GM19463 (cell line): ENCODE data around the gene BMP7.

Experiments
- ATAC-seq: cut with Tn5 transposase; IDR thresholded peaks from one replicate; pipeline ENCODE4 v1.9.1; 2021; ENCODE audit warnings: mild to moderate bottlenecking, moderate library complexity; ENCODE audit not compliant: unreplicated experiment

Gene BMP7

DNA sequence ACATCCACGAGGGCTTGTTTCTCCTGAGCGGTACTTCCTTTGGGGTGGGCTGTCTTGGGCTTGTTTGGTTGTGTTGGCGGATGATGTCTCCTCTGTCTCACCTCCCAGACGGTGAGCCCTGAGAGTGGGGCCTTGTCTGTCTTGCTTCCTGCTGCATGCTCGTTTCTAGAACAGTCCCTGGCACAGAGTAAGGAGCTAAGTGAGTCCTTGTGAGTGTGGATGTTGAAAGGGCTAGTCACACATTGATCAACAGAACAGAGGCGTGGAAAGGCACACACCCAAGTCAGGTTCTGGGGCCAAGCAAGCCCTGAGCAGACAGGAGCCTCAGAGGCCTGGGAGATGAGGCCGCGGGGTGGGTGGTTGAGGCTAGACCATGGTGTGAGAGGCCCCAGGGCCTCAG is 111.0 kb downstream of the BMP7 start:
- ATAC-seq: no peak

DNA sequence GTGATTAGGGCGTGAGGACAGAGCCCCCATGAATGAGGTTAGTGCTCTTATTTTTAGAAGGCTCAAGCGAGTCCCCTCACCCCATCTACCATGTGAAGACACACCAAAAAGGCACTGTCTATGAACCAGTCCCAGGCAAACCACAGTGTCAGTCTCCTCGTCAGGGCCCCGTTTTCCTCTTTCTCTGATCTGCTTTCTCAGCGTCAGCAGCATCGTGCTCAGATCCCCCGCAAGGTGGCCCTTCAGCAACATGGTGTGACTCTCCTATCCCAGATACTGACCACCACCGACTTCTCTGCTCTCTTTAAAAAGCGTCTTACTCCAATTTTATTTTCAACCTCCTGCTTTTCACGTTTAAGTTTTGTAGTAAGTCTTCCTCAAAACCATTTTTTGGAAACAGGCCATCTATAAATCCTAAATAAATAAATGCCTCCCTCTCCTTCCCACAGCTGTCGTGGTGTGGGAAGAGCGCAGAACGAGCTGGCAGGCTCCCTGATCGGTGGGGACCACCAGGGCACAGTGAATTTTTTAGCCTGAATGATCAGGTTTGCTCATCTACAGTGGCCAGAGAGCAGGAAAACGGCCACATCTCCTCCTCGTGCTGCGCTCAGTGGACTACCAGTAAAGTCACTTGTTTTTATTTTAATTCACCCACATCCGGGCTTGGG is 113.1 kb downstream of the BMP7 start:
- no peak for ATAC-seq

DNA sequence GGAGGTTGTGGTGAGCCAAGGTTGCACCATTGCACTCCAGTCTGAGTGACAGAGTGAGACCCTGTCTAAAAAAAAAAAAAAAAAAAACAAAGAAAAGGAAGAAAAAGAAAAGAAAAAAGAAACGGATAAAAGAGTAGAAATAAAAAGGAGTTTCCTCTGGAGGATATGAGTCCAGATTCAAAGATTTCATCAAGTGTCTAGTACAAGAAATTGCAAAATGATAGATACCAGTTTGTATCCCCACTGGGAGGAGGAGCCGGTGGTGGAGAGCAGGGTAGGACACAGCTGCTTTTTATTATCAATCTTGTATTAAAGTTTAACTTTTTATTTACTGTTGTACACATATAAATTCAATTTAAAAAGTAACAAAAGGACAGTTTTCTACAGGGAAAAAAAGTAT is 113.9 kb downstream of the BMP7 start:
- no peak for ATAC-seq

DNA sequence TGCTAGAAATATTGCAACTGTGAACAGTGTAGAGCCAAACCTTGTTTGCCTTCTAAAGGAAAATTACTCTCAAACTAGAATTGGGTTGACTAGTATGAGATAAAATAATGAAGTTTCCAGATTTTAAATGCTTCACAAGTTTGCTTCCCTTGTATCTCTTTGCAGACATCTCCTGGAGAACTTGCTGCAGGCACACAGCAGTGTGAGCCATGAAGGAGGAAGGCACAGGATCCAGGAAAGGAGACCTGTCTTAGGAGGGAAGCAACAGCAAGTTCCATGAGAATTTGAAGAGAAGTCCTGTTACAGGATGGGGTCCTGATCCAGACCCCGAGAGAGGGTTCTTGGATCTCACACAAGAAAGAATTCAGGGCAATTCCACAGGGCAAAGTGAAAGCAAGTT is 115.9 kb downstream of the BMP7 start:
- ATAC-seq: no peak

DNA sequence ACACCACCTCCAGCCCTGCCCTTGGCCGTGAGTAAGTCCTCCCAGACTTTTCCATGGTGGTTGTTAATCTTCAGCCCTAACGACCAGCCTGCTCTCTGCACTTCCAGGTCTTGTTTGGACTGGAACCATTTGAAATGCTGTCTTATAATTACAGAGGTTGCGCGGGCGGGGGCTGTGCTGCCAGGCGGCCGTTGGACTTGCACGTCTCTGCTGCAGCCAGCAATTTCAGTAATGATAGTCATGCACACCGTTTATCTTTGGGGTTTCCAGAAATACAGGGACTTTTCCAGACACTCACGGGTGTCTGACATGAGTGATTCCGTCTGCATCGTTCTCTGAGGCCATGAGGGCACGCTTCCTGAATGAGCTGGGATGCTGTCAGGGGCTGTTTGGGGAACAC is 118.2 kb downstream of the BMP7 start:
- no peak for ATAC-seq

DNA sequence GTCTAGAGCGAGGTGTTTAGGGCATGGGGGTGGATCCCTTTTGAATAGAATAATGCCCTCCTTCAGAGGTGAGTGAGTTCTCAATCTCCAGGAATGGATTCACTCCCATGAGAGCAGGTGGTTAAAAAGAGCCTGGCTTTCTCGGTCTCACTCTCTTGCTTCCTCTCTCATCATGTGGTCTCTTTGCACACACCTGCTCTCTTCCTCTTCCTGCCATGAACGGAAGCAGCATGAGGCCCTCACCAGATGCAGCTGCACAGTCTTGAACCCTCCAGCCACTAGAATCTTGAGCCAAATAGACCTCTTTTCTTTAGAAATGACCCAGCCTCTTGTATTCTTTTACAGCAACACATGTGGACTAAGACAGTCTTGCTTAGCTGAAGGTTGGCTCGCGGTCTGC is 119.3 kb downstream of the BMP7 start:
- no peak for ATAC-seq

DNA sequence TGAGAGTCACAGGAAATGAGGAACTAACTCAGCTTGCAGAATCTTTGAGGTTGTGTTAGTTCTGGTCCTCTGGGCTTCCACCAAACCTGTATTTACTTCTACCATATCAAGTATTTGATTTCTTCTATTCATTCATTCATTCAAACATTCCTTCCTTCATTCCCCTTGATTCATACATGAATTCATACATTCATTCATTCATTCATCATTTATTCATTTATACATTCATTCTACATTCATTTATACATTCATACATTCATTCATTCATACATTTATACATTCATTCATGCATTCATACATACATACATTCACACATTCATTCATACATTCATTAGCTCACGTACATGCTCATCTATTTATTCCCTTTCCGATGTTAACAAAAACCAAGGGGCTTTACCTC is 120.3 kb downstream of the BMP7 start:
- ATAC-seq: no peak

DNA sequence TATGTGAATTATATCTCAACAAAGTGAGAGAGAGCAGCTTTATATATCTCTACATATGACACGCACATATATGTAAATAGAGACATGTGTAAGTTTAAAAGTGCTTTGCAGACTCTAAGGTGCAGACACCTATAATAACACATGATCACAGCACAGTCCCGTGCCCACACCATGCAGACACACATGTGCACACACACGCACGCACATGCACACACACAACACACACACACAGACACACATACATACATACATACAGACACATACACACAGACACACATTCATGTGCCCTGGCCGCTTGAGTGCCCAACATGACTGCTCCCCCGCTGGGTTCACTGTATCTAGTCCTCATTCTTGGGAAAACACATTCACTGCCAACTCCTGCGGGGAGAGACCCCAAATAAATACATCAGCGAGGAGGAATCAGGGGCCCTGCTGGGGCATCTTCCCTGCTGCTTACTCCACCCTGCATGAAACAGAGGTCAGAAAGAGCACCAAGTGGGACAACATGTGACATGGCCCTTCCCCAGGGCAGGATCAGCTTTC is 121.3 kb downstream of the BMP7 start:
- no peak for ATAC-seq

DNA sequence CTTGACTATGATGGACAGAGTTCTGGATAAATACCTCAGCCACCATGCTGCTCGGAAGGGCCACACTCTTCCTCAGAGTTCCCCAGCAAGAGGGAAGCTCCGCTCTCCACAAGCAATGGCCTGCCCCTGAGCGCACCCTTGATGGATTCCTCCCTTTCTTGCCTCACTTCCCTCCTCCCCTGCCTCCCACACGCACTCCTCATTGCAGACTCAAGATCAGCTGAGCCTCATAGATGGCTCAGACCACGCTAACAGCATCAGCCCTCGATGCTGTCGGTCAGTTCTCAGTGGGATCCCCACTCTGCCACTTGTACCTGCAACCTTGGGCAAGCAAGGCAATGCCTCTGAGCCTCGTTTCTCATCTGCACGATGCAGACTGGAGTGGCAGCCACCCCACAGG is 123.3 kb downstream of the BMP7 start:
- ATAC-seq: no peak

DNA sequence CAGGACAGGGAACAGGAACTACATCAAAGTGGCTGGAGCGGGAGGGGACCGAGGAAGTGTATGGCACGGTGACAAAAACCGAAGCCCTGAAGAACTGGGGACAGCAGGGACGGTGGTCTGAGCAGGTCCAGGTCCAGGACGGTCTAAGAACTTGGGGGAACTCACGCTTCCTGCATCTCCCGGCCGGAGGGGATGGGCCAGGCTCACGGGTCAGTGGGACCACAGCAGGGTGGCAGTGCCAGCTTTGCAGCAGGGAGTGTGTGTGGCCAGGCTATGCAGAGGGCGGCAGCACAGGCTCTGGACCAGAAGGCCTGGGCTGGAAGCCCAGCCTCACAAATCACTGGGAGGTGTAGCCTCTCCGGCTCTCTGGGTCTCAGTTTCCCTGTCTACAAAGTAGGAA is 123.8 kb downstream of the BMP7 start:
- no peak for ATAC-seq

DNA sequence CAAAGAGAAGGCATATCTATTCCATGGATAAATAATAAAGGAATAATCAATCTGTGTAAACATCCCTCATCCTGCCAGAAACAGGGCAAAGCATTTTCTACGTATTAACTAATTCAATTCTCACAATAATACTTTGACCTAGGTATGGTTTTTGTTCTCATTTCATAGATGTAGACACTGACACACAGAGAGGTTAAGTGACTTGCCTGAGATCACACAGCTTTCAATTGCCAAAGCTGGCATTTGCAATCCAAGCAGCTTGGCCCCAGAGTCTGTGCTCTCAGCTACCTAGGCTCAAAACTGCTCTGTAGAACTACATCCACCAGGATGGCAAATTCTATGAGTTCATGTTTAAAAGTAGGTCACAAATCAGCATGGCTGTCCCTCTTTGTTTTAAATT is 124.9 kb downstream of the BMP7 start:
- no peak for ATAC-seq

DNA sequence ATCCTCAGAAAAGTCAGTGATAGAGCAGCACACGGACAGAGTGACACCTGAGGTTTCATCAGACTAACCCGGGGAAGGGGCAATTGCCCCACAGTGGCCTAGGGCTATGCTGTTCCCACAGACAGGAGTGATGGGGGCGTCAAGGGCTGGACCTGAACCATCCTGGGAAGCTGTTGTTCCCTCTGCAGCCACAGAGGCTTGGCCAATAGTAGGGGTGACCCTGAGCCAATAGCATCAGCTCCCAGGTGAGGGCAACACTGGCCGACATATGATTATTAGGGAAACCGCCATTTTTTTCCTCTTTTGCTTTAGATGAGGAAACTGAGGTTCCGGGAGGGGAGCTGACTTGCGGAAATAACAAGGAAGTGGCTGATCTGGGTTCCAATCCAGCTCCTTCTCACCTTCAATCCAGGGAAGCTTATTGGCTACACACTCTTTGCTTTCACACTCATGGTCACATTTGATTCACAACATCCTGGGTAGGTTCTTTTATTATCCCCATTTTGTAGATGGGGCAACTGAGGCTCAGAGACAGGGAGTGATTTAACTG is 126.0 kb downstream of the BMP7 start:
- ATAC-seq: no peak

DNA sequence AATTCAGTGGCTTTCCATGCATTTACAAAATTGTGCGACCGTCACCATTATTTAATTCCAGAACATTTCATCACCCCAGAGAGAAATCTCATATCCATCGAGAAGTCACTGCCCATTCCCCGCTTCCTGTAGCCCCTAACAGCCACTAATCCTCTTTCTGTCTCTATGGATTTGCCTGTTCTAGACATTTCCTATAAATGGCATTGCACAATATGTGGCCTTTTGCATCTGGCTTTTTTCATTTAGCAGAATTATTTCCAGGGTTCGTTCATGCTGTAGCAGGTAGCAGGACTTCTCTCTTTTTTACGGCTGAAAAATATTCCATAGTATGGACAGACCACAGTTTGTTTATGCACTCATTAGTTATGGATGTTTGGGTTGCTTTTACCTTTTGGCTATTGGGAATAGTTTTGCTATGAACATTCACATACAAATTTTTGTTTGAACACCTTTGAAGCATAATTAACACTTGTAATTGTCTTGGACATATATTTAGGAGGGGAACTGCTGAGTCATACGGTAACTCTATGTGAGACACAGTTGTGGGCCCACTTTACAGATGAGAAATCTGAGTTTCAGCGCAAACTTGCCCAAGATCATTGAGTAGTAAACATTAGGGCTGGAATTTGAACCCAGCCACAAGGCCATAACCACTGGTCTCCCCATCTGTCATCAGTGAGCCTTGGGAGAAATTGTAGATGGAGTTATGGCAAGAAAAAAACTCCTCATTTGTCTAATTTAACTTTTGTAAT is 126.9 kb downstream of the BMP7 start:
- ATAC-seq: no peak

DNA sequence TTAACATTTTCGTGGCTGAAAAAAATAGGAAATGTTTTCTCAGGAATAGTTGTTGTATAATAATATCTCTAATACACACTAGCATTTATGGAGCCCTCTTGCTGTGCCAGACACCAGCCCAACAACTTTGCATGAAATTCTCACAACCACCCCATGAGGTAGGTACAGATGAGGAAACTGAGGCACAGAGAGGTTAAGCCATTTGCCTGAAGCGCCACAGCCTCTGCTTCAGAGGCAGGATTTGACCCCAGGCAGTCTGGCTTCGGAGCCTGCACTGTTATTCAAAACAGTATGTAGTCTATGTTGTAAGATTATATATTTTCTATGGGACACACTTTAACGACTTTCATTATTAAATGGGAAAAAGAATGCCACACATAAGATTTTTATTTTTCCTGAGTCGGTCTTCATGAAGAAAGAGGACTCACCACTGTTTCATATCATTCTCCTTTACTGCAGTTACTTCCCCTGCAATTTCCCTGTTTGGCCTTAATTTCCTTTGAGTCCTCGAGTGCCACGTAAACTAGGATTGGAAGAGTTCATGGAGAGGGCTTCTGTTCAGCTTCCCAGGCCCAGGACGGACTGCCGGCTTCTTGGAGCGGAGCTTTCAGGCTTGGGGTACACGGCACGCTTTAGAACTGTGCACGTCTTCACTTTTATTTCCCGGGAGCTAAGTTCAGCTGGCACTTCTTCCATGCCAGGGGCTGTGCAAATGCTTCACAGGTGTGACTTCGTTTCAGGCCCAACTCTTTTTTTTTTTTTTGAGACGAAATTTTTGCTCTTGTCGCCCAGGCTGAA is 128.0 kb downstream of the BMP7 start:
- ATAC-seq: no peak

DNA sequence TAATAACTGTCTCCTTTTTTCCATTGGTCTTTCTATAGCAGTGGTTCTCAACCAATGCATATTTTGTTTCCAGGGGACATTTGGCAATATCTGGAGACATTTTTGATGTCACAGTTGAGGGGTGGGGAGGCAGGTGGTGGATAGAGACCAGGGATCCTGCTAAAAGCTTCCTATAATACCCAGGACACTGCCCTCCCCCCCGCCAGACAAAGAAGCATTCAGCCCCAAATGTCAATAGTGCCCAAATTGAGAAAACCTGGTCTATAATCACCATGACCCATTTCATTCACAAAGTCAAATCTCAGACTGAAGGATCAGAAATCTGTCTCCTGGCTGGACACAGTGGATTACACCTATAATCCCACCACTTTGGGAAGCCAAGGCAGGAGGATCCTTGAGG is 128.8 kb downstream of the BMP7 start:
- ATAC-seq: no peak

DNA sequence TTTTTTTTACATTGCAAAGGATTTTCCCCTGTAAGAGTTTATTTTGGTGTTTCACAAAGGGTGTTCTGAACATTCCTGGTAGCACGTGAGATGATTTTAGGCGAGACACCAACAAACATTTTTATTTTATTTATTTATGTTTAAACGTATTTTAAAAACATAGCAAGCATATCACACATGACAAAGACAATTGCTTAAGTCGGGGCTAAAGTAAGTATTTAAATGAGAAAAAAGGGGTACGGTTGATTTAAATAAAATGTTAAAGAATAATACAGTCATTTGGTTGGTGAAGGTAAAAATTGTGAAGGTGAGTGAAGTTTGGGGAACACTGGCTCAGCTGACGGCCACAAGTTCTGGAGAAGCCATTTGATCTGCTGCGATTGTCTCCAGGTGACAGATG is 129.7 kb downstream of the BMP7 start:
- ATAC-seq: no peak

DNA sequence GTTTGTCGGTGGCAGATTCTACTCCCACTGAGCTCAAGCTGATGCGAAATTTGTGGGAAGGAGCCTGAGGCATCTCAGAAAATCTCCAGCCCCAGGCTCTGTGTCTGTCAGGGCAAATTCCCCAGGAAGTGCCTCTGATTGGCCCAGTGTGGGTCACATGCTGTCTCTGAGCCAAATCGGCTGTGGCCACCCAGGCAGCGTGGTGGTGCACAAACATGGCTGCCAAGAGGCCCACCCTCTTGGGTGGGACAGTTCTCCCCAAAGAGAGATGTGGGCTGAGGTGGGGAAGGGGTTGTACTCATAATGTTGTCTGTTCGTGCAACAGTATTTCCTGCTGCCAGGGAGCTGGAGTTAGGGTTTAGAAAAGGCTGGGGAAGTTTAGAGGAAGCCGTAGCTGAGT is 130.6 kb downstream of the BMP7 start:
- no peak for ATAC-seq

DNA sequence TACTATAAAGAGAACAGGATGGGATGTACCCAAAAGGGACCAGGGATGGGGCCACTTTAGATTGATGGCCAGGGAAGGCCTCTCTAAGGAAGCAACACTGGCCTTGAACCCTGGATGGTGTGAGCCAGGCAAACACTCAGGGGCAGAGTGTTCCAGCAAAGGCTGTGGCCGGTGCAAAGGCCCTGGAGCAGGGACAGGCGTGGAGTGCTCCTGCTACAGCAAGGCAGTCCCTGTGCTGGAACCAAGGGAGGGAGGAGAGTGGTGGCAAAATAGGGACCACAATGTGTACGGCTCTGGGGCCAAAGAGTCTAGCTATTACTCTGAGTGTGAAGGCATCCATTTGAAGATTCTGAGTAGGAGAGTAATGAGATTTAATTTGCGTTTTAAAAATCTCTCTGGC is 131.6 kb downstream of the BMP7 start:
- no peak for ATAC-seq

DNA sequence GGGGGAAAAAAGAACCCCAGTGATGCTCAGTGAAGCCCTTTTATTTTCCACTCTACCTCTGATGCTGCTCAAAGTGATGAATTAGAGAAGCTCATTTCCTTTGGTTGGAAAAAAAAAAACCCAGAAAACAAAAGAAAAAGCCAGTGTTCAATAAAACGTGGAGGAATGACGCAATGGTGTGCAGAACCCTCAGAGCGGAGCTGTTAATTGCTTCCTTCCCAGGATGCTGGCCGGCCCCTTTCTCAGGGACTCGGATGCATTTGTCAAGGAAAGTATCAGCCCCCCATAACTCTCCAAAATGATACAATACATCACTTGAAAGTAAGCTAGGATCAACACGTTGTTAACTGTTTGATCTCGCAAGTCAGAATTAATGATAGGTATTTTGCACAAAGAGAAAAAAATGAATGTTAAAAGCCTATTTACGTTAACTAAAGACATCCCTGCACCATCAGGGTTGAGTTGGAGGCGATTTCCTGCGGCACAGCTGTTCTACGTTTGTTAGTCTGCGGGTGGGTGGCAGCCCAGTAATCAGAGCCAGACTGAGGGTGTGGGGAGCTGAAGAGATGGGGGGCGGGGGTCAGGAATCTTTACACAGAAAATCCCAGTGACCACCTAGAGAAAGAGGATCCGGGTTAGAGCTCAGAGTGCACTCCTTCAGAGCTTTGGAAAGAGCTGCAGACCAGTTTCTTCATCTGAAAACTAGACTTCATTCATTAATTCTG is 132.4 kb downstream of the BMP7 start:
- ATAC-seq: no peak

DNA sequence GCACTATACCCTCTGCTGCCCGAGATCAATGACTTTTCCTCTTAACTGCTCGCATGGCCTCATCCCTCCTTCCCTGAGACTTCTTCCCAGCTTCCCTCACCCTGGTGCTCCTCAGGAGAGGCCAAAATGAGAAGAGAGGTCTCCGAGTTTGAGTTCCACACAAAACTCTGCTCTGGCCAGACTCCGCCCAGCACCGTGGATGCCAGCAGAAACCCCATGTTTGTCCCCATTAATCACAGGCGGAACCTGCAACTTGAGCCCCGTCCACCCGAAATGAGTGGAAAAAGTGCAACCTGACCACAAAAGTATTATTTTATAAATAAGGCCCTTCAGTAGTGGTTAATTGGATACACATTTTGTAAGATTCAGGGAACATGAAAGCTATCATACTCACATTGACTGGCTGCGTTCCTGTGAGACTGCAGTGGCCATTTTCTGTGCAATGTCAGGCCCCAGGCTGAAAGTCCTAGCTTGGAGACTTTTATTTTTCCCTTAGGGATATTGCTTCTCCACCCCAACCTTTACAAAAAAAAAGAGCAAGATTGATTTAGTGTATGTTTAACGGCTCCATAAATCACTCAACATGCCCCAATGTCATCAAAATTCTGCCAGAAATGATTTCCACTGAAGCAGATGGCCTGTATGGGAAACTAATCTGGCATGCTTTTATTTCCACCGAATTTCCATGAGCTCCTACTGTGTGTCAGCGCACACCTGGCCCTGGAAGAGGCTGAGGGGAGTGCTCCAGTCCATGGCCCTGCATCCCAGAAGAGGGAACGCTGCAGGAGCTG is 134.6 kb downstream of the BMP7 start:
- no peak for ATAC-seq
